Activated CD4-positive, alpha-beta T cell treated with anti-CD3 and anti-CD28 coated beads, Interleukin-2, amount 50 U/mL, for 24 hours (primary cell): Measurements from ENCODE around the gene GDNF.

Experiments
- DNase-seq, 2 donors: peaks; one replicate each; pipeline ENCODE4 v3.0.0-alpha.2; 2020; ENCODE audit warnings: low read depth in 1 of 2, low spot score in 1 of 2

Gene GDNF

GRCh38 chr5:37847978-37848425, 8.2 kb upstream of the GDNF start:
- no peak for DNase-seq

GRCh38 chr5:37846786-37847310, 7.0 kb upstream of the GDNF start:
- no peak for DNase-seq

GRCh38 chr5:37844009-37844408, 4.2 kb upstream of the GDNF start:
- no peak for DNase-seq

GRCh38 chr5:37842048-37842447, 2.2 kb upstream of the GDNF start:
- no peak for DNase-seq

- DNase-seq, result no peak
Observed at GRCh38 chr5:37841203-37841602, 1.4 kb upstream of the GDNF start.

DNA sequence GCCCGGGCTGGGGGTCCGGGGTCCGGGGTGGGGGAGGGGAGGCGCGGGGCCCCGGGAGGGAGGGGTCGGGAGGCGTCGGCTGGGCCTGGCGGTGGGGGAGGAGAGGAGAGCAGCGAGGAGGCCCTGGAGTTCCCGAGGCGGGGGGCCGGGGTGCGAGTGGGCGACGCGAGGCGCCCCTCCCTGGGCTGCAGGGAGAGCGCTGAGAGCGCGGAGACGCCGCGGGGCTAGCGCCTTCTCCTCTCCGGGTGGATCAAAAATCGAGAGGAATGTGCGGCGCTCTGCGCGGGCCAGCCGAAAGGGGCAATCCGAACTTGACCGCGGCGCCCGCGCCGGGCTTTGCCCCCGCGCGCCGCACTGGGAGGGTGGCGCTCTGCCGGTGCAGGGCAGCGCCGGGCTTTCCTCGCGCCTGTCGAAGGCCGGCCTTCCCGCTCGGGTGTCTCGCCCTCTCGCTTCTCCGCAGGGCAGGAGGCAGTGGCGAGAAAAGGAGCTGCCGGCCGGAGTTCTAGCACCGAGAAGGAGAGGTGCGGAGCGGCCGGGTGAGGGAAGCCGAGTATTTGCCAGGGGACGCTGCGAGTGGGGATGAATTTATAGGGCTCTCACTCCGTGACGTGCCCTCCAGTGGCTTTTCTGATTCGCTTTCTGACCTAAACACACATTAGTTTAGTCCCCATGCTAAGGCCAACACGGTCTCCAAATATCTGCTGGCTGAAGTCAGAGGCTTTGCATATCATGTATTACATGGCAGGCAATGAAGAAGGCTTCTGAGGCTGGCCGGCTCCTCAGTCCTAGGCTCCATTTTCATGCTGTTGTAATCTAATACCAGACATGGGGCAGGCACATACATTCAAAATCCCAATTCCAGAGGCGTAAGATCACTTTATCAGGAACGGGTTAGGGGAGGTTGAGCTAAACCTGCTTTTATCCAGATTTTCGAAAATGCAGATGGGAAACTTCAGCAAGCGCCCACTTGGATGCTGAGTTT, 503 bp upstream of the GDNF start:
- DNase-seq, result no peak

DNA sequence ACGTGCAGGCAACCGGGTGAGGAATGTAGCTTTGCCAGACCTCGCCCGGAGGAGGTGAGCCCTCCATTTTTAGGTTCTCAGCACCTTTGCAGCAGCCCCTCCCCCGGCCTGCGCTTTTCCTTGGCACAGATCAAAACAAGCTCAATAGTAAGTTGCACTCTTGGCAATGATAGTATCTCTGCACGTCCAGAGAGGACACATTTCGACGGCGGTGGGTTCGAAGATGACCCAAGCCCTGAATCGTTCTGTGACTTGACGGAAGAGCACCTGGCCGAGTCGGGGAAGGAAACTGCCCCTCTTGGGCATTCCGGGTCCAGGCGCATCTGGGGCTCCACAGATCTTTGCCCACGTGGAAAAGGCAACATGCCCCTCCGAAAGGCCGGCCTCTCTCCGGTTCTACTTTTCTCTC, 904 bp downstream of the GDNF start:
- DNase-seq, result no peak

DNA sequence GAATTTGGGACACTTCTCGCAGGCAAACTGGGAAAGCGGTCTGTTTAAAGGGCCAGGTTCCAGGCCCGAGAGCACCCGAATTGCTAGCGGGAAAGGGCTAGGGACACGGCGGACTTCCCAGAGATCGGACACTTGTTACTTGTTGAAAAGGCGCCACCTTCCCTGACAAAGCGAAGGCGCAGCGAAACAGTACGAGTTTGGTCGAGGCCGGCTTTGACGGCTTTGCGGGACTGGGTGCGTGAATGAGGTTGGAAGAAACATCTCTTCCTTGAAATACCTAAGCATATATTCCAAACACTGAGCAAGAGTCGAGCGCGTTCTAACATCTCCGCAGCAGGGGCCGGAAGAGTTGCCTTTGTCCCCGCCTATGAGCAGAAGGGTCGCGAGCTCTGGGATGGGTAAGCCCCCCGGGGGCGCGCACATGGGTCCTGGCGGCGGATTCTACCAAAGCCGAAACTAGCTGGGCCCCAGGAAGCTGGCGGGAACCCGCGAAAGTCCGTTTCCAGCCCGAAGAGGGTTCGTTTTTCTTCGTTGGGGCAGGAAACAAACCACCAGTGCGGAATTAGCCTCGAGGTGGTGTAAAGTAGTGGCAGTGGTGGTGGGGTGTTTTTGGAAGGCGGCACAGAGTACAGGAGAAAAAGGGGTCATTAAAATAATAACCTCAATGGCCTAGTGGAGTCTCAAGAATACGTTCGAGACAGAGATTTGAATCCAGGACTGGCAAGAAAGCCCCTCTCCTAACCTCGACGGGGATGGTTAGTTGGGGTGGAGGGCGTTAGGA, 1.5 kb downstream of the GDNF start:
- DNase-seq, result no peak

- DNase-seq, result peak; percentile 16 to 55
Observed at GRCh38 chr5:37837414-37838032, 2.3 kb downstream of the GDNF start.

GRCh38 chr5:37836592-37837413, 3.0 kb downstream of the GDNF start:
- no peak for DNase-seq

DNA sequence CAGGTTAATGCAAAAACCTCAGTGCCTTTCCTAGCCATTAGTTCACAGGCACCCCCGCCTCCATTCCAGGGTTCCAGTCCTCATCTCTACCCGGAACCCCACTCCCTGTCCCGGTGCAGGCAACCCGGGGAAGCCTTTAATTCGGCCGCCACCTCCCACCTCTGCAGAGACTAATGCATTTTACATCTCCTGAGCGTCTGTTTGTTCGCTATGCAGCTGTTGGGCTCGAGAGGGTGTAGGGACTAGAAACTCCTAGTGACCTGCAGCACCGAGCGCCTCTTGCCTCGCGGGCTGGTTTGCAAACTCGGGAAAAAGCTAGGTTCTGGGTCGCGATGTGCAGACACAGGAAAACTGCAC, 3.6 kb downstream of the GDNF start:
- DNase-seq, result no peak

- DNase-seq, result no peak
Observed at GRCh38 chr5:37835380-37835973, 4.4 kb downstream of the GDNF start.

GRCh38 chr5:37834542-37835379, 5.1 kb downstream of the GDNF start:
- DNase-seq, result no peak

DNA sequence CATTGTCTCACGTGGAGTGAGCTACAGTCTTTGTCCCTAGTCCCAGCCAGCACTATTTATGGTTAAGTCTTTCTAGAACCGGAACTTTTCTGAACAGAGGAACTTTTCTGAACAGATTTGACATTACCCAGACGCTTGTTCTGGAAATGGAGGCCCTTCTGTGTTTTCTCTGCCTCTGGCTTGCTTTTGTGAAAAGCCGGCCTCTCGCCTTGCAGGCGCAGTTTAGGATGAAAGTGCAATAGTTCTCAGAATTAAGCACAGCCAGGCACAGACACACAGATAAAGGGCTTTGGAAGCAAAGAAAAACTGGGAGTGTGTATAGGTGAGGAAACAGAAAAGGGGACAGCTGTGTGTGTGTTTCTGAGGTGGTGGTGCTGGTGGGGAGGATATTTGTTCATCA, 5.9 kb downstream of the GDNF start:
- no peak for DNase-seq

DNA sequence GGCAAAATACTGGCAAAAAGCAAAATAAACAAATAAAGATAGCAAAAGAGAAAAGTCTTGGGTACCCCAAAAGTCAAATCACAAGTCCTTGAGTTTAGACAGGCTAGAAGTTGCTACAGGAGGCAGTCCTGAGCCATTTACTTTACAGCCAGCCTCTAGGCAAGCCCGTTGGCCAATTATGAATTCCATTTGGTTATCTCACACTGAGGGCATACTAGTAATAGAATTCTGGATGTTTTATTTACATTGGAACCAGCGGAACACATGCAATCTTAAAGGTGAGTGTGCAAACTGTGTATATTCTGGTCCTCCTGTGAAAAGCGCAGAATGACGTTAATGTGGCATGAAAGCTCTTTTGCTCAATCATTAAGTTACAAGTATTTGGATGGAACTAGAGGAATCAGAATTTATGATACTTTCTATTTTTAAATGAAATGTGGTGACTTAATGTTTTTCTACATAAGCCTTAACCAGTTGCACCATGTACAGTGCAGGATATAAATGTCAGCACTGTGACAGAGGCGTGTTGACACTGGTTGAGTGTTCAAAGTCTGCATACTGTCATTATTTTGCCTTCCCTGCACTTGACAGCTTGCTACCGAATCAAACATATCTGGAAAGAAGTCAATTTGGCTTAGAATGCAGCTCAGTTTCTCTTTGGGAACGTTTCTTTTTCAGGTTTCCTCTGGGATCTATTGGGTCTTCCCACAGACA, 7.9 kb downstream of the GDNF start:
- DNase-seq, result no peak

DNA sequence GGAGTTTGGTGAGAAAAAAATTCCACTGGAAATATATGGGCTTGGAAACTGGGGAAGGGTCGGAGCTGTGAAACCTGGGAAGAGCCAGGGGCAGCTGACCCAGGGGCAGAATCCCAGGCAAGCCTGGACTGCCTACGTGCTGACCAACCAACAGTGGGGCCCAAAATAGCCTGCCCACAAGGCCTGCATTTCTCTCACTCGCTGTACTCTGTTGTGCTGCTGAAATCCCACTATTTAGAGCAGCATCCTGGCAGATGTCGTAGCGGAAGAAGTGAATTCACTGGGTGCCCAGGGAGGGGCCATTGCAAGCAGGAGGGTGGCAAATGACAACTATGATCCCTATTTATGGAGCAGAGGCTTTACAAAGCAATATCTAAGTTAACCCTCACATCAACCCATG, 9.5 kb downstream of the GDNF start:
- DNase-seq, result no peak

DNA sequence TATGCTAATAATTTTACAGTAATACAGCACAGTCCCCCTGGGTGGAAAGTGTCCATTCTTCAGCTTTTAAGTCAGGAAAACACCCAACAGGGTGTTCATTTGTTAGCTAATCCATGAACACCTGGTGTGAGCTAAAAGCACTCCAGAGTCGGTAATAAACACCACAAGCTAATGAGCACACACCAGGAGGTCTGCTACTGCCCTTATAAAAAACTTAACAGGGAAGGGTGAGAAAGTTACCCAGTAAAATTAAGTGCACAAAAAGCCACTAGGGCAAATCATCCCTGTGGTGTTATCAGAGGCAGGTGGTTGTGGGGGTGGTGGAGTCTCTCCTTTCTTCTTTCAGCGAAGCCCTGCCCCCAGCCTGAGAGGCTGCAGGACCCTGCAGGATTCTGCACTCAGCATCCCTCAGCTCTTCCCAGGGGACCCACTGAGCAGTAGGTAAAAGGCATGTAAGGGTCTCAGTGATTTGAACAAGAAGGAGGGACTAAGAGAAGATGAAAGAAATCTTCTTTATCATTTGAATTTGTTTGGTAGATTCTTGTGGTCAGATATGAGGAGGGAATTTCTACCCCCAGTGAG, 14.4 kb downstream of the GDNF start:
- no peak for DNase-seq

- no peak for DNase-seq
Observed at GRCh38 chr5:37823433-37824152, 16.2 kb downstream of the GDNF start.
